Measurements from ENCODE around the gene CT47B1.
"Not testable (repeated sequence)": the region's sequence is repeated elsewhere in the genome, so short reads cannot be mapped to it uniquely, and the experiment has no call there.

The CT47B1 gene

DNA sequence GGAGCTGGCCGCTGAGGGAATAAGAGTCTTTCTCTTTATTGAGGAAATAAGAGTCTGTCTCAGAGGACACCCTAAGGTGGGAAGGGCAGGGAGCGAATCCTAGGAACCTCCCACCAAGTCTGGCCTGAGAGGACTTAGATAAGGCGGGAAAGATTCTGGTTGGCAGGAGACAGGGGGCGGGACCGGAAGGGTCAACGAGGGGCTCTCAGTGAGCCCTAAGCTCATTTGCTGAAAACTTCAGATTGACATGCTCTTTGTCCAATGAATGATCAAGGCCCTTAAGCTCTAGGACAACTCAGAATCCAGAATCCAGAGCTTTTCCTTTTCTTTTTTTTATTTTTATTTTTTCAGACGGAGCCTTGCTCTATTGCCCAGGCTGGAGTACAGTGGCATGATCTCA lies at the start of gene CT47B1:
TSS of gene CT47B1 (minus strand) at position 101 of the 400 bp plus-strand sequence. CDS start 196 bp downstream, outside the sequence.
- DNase-seq (ENCODE audit: low read depth): not testable (repeated sequence)

DNA sequence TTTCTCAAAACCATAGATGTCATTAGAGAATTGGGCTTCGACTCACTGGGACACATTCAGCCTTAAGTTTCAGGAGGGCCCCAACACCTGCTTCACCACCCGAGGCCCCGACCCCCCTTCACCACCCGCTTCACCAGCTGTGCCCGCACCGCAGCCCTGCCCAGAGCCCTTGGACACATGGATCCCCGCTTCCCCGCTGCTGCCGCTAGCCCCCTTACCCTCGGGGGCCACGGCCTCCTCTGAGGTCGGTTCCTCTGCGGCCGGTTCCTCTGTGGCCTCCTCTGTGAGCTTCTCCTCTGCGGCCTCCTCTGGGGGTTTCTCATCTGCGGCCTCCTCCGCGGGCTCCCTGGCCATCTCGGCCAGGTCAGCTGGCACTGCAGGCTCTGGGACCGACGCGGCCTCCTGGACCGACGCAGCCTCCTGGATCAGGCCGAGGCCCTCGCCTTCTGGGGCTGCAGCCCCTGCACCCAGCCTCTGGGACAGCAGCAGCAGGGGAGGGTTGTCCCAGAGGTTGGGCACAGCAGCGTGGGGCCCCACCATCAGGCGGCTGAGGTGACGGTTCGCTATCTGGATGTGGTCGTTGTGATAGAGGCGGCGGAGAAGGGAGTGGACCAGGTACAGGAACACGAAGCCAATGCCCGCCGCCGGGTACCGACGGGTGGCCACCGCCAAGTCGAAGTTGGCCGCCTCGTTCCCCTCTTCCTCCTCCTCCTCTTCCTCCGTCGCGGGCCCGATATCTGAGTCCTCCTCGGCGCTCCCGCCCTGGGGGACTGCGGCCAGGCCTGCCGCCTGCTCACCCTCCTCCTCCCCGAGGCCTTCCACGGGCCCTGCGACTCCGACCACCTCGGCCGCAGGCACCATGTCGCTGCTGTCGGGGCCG lies 748 bp downstream of the CT47B1 start:
- DNase-seq (ENCODE audit: low read depth): no peak

DNA sequence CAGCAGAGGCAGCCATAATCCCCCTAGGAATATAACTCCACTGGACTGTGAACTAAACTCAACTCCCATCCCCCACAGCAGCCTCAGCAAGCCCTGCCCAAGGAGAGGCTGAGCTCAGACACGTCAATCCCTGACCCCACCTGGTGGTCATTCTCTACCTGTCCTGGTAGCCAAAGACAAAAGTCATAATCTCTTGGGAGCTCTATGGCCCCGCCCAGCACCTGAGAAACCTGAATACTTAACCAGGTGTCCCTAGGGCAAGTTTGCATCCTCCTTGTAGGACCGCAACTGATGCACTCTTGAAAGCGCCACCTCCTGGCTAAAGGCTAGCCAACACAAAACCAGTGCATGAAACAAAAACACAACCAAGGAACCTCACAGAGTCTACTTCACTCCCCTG lies 18.4 kb downstream of the CT47B1 start:
- no peak for DNase-seq (ENCODE audit: low read depth)

DNA sequence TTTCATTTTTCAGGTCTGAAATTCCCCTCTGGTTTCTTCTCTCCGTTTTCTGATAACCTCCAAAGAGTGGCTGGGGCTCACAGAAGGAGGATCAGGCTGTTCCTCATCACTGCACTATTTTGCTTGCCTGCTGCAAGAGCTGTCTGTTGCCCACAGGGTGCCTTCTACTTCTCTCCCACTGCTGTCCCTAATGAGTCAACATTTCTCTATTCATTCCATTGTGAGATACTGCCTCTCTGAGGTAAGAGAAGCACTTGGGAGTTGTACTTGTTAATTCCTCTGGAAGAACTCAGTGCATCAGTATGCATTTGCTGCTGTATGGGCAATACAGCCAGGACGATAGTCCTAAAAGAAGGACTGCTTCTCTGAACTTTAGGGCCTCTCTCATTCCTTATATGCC lies 34.8 kb downstream of the CT47B1 start:
- no peak for DNase-seq (ENCODE audit: low read depth)

DNA sequence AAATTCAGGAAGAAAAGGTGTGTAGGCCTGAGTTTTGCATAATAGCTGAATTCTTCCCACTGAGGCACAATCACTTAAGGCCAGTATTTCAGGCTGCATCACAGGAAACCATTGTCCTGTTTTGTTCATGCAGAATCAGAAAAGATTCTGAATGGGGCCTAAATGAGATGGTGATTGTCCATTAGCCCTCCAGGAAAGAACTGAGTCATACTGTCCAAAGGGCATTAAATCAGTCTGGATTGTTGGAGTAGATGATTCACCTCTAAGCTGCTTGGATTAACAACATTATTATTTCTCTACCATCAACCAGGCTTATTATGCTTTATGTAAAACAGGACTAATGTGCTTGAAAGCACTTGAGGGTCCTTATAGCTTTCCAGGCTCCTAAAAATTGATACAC lies 36.2 kb downstream of the CT47B1 start:
- DNase-seq (ENCODE audit: low read depth): no peak

DNA sequence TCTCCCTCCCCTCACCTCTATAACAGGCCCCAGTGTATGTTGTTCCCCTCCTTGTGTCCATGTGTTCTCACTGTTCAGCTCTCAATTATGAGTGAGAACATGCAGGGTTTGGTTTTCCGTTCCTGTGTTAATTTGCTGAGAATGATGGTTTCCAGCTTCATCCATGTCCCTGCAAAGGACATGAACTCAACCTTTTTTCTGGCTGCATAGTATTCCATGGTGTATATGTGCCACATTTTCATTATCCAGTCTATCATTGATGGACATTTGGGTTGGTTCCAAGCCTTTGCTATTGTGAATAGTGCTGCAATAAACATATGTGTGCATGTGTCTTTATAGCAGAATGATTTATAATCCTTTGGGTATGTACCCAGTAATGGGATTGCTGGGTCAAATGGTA lies 48.5 kb downstream of the CT47B1 start:
- not testable (repeated sequence) for DNase-seq (ENCODE audit: low read depth)

DNA sequence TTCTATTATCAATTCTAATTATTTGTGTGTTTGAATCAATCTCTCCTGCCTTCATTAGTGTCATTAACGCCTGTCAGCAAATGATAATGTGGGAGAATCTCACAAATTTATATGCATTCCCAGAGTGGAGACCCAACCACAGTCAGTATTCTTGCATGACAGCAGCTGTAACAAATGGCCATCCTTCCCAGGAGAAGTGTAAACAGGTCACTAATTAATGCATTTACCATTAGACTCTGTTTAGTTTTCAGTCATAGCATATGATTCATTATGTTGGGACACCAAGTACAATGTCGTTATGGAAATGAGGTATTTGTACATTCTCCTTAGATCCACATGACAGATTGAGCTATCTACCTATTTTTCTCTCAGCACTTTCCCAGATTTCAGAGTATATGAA lies 50.5 kb downstream of the CT47B1 start:
- no peak for DNase-seq (ENCODE audit: low read depth)

DNA sequence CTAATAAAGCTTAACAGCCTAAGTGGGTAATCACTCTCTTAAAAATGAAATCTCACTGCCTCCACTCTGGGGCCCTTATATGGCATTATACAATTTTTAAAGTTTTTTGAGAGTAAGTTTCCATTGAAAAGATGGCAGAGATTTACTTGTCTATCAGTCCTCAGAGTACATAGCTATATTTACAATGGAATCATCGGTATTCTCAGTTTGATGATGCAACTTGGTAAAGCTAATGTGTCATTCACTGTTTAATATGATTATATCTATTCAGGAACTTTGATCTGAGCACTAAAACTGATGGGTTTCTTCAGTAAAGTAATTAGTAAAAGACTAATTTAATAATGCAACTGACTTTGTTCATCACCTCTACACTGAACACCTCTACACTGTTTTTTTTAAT lies 51.6 kb downstream of the CT47B1 start:
- no peak for DNase-seq (ENCODE audit: low read depth)

DNA sequence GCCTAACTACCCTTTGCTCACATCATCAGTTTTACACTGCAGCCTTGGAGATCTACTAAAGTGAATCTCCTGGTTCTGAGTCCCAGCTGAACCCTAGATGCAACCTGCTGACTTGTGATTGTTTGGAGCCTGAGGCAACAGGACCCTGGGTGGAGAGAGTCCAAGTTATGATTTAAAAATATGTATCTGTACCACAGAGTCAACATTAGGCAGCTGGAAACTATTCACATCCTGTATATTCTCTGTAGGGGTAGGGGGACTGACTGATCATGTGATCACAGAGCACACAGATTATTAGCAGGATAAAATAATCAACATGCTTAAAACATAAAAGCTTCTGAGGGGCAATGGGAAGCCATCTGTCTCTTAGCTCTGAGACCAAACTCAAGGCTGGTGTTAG lies 52.1 kb downstream of the CT47B1 start:
- no peak for DNase-seq (ENCODE audit: low read depth)
